HAP-1 (cell line): ENCODE data around the gene CLDN9.

Source experiments
- DNase-seq, 2 experiments: peaks; one replicate each; pipeline ENCODE4 v3.0.0-alpha.2; 2016 to 2020; ENCODE audit warnings: low spot score in 2 of 2
- H3K27me3 ChIP-seq: fragments of 250-450 bp; sonication (Bioruptor Pico); 2 replicates; pipeline ENCODE4 v1.5.1; 2020; ENCODE audit warnings: low read depth, mild to moderate bottlenecking, moderate library complexity
- H3K36me3 ChIP-seq: fragments of 250-450 bp; sonication (Bioruptor Pico); replicated peaks from 2 replicates; pipeline ENCODE4 v1.5.1; 2020; ENCODE audit warnings: mild to moderate bottlenecking
- H3K4me1 ChIP-seq: fragments of 250-450 bp; sonication (Bioruptor Pico); 2 replicates; pipeline ENCODE4 v1.5.1; 2020; ENCODE audit warnings: mild to moderate bottlenecking
- H3K4me3 ChIP-seq: fragments of 250-450 bp; sonication (Bioruptor Pico); 2 replicates; pipeline ENCODE4 v1.5.1; 2020; ENCODE audit warnings: mild to moderate bottlenecking, moderate library complexity
- H3K9me3 ChIP-seq: fragments of 250-450 bp; sonication (Bioruptor Pico); 2 replicates; pipeline ENCODE4 v1.5.1; 2020; ENCODE audit warnings: mild to moderate bottlenecking, moderate library complexity
- in situ Hi-C: fragments of 300-500 bp; cut with MboI; formaldehyde crosslinking; loops from 3 replicates; pipeline ENCODE4 v1.14.3; 2020; ENCODE audit warnings: low sequenced_read_pairs, inconsistent platforms, mixed read lengths

The CLDN9 gene

GRCh38 chr16:3030222-3031212, 17.8 kb downstream of the CLDN9 start:
- H3K4me1 ChIP-seq = peaks cover 3% of the 10 kb centered on the region; the same call in 1 of the 2 replicates
- in situ Hi-C loops = no loop called here
- peaks cover 59% of the 10 kb centered on the region for H3K27me3 ChIP-seq

GRCh38 chr16:3032624-3033023, 19.9 kb downstream of the CLDN9 start:
- no peaks in the 10 kb centered on the region; the same call in 1 of the 2 replicates for H3K9me3 ChIP-seq
- no peaks in the 10 kb centered on the region for H3K36me3 ChIP-seq
- no peak for DNase-seq
- peaks cover 3% of the 10 kb centered on the region; the same call in 1 of the 2 replicates for H3K4me1 ChIP-seq
- peaks cover 80% of the 10 kb centered on the region for H3K27me3 ChIP-seq
- H3K4me3 ChIP-seq = no peak overlapping the region
- in situ Hi-C loops = no loop called here

More at GRCh38 chr16:3030222-3031212, 17.8 kb downstream of the CLDN9 start:
- H3K9me3 ChIP-seq = no peaks in the 10 kb centered on the region; the same call in 1 of the 2 replicates
- no peak overlapping the region for H3K4me3 ChIP-seq
- no peak for DNase-seq
- peaks cover 19% of the 10 kb centered on the region for H3K36me3 ChIP-seq

GRCh38 chr16:3035289-3035971, 22.7 kb downstream of the CLDN9 start:
- Histone ChIP-seq H3K36me3 (no peaks in the 10 kb centered on the region), H3K4me3 (no peak overlapping the region), H3K9me3 (no peaks in the 10 kb centered on the region; the same call in 1 of the 2 replicates), H3K27me3 (peaks cover 80% of the 10 kb centered on the region), H3K4me1 (no peaks in the 10 kb centered on the region)
- in situ Hi-C loops = no loop called here
- DNase-seq = no peak

GRCh38 chr16:3035972-3036725, 23.4 kb downstream of the CLDN9 start:
- Histone ChIP-seq H3K9me3 (no peaks in the 10 kb centered on the region; the same call in 1 of the 2 replicates), H3K27me3 (peaks cover 76% of the 10 kb centered on the region), H3K4me3 (no peak overlapping the region), H3K36me3 (no peaks in the 10 kb centered on the region), H3K4me1 (no peaks in the 10 kb centered on the region)
- DNase-seq = no peak
- in situ Hi-C loops = no loop called here

DNA sequence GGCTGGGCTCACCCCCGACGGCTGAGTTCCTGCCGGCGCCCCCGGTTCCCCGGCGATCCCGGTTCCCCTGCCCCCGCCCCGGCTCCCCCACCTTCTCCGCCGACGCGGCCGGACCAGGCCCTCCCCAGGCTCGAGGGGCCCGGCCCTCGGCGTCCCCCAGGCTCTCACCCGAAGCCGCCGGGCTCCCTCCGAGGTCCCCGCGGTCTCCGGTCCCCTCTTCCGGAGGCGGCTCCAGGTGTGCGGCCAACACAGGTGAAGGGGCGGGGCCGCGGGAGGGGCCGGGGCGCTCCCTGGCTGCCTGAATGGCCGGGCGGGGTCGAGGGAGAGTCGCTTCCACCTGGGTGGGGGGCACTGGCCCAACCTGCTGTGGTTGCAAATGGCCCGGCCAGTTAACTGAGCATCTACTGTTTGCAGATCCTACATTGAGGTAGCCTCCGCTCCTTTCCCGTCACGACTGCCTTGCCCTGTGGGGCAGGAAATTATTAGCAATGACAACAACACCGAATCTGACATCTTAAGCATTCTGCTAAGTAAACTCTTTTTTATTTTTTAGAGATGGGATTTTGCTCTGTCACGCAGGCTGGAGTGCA, 24.1 kb downstream of the CLDN9 start, which contains the start of gene BICDL2:
BICDL2 (minus strand) TSS at position 219 of the 590 bp plus-strand sequence. CDS start 1,448 bp downstream, outside the sequence.
- H3K4me3 ChIP-seq = no peak within 1 kb of the TSS
- H3K36me3 ChIP-seq = no peaks in the 10 kb centered on the region
- peaks cover 76% of the 10 kb centered on the region for H3K27me3 ChIP-seq
- DNase-seq = no peak
- no peaks in the 10 kb centered on the region for H3K4me1 ChIP-seq
- in situ Hi-C loops = no loop called here
- H3K9me3 ChIP-seq = no peaks in the 10 kb centered on the region; the same call in 1 of the 2 replicates

DNA sequence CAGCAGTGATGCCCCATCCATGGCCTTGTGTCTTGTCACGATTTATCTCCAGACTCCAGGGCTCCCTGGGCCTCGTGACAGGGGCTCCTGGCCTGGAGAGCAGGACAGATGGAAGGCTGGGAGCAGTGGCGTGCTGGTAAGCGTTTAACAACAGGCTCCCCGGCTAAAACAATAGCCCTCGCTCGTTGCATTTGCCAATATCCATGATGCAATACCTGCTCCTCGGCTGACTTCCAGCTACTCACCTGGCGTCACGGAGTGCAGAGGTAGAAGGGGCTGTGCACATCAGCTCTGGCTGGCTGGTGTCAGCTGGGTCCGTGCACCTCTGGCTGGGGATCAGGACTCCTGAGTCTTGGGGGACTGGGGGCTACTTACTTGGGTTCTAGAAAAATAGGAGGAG, 25.5 kb downstream of the CLDN9 start:
- DNase-seq = no peak
- Histone ChIP-seq H3K9me3 (no peaks in the 10 kb centered on the region), H3K4me1 (no peaks in the 10 kb centered on the region), H3K36me3 (no peaks in the 10 kb centered on the region), H3K4me3 (no peak overlapping the region), H3K27me3 (peaks cover 61% of the 10 kb centered on the region)
- in situ Hi-C loops = no loop called here

GRCh38 chr16:3038896-3039295, 26.2 kb downstream of the CLDN9 start:
- Histone ChIP-seq H3K4me1 (no peaks in the 10 kb centered on the region), H3K27me3 (peaks cover 55% of the 10 kb centered on the region)
- in situ Hi-C loops = no loop called here

DNA sequence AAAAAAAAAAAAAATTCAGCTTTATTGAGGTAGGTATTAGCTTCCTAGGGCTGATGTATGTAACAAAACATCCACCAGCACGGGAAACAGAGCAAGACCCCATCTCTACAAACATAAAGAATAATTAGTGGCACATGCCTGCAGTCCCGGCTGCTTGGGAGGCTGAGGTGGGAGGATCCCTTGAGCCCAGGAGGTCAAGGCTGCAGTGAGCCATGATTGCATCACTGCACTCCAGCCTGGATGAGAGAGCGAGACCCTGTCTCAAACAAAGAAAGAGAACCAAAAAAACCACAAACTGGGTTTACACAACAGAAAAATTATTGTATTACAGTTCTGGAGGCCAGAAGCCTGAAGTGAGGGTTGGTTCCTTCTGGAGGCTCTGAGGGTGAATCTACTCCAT, 29.7 kb downstream of the CLDN9 start:
- no peak overlapping the region for H3K4me3 ChIP-seq
- no peak for DNase-seq
- H3K27me3 ChIP-seq = peaks cover 26% of the 10 kb centered on the region
- H3K36me3 ChIP-seq = no peaks in the 10 kb centered on the region
- no peaks in the 10 kb centered on the region for H3K9me3 ChIP-seq
- peaks cover 2% of the 10 kb centered on the region; the same call in 1 of the 2 replicates for H3K4me1 ChIP-seq
- in situ Hi-C loops = no loop called here

More at GRCh38 chr16:3038896-3039295, 26.2 kb downstream of the CLDN9 start:
- no peak overlapping the region for H3K4me3 ChIP-seq
- no peaks in the 10 kb centered on the region for H3K36me3 ChIP-seq
- no peaks in the 10 kb centered on the region for H3K9me3 ChIP-seq
- no peak for DNase-seq

GRCh38 chr16:3044708-3045107, 32.0 kb downstream of the CLDN9 start:
- Histone ChIP-seq H3K4me3 (no peak overlapping the region), H3K27me3 (peaks cover 4% of the 10 kb centered on the region; the same call in 1 of the 2 replicates), H3K9me3 (no peaks in the 10 kb centered on the region), H3K36me3 (no peaks in the 10 kb centered on the region), H3K4me1 (peaks cover 2% of the 10 kb centered on the region; the same call in 1 of the 2 replicates)
- in situ Hi-C loops = no loop called here
- no peak for DNase-seq

- peaks cover 2% of the 10 kb centered on the region; the same call in 1 of the 2 replicates for H3K4me1 ChIP-seq
- H3K4me3 ChIP-seq = peak within 1 kb of the TSS; percentile 48
- in situ Hi-C loops = no loop called here
These were observed 33.3 kb downstream of the CLDN9 start, which contains the start of gene MMP25 for GRCh38 chr16:3045758-3046640. Gene MMP25 (plus strand): TSS chr16:3046561. CDS start chr16:3046918, 357 bp downstream.

GRCh38 chr16:3046641-3047386, 34.1 kb downstream of the CLDN9 start:
- Histone ChIP-seq H3K27me3 (peaks cover 4% of the 10 kb centered on the region; the same call in 1 of the 2 replicates), H3K4me3 (peak overlapping the region; percentile 48), H3K36me3 (no peaks in the 10 kb centered on the region), H3K4me1 (peaks cover 2% of the 10 kb centered on the region; the same call in 1 of the 2 replicates), H3K9me3 (no peaks in the 10 kb centered on the region)
- in situ Hi-C loops = no loop called here
- no peak for DNase-seq

More at GRCh38 chr16:3045758-3046640, 33.3 kb downstream of the CLDN9 start, which contains the start of gene MMP25:
- DNase-seq = peak in 1 of 2 experiments; percentile 47
- H3K36me3 ChIP-seq = no peaks in the 10 kb centered on the region
- no peaks in the 10 kb centered on the region for H3K9me3 ChIP-seq
- H3K27me3 ChIP-seq = peaks cover 4% of the 10 kb centered on the region; the same call in 1 of the 2 replicates
